K562 (cell line): ENCODE measurements around the gene GPC3. TPM values are rescaled to one million over a fixed set of nuclear protein-coding genes. Genes with fewer than 3 reads are reported as not detected.

ENCODE experiments used
- ATAC-seq: fragments of 200-7000 bp; cut with Tn5 transposase; 3 replicates; pipeline ENCODE4 v1.9.1; 2020; ENCODE audit warnings: moderate library complexity
- BruUV-seq: library from RNA; stranded (reverse); fragments of 400-500 nt; replicated peaks from 2 replicates; lab custom pipeline; 2021; lab: Mats Ljungman, UMichigan
- CTCF ChIA-PET: fragments of 300-600 bp; formaldehyde crosslinking; extraction: SDS; loops from one replicate; lab custom pipeline; 2021; ENCODE audit warnings: low intra/inter-chr PET ratio; lab: Yijun Ruan, JAX
- POLR2A ChIA-PET: fragments of 300-600, 350-650 bp; sonication (Branson Sonifier 250); formaldehyde crosslinking; extraction: SDS; loops from one replicate; lab custom pipeline; 2021; ENCODE audit warnings: antibody characterized with exemption, inconsistent platforms; lab: Yijun Ruan, JAX
- DNase-seq, 4 experiments: peaks; one replicate each; pipeline versions ENCODE4 v3.0.0 to v3.0.0-alpha.2; 2011 to 2018; ENCODE audit warnings: low spot score in 3 of 4, mixed read lengths in 3 of 4; ENCODE audit errors: extremely low read depth in 1 of 4
- FAIRE-seq: peaks from 2 replicates; lab custom pipeline; 2011; peaks lifted over from hg19 to GRCh38; lab: Jason Lieb, UNC
- H2AFZ ChIP-seq: 2 replicates; pipeline ENCODE4 v1.6.0; 2011; ENCODE audit warnings: low read depth, low read length, control low read depth, inconsistent platforms
- H3K27ac ChIP-seq: fragments of 200-600 bp; 3 replicates; pipeline ENCODE4 v1.8.0; 2011; ENCODE audit warnings: low read depth, mild to moderate bottlenecking, control low read depth, inconsistent platforms, low read length, moderate library complexity, mixed read lengths; ENCODE audit errors: extremely low read depth
- H3K27me3 ChIP-seq, 2 experiments: fragments of 300-600 bp in 1 of 2; 2 replicates in 1 of 2; 3 replicates in 1 of 2; pipeline versions ENCODE4 v1.6.0 to v1.8.0; 2011; ENCODE audit warnings: inconsistent platforms in 2 of 2, low read length in 2 of 2, mild to moderate bottlenecking in 1 of 2, mixed read lengths in 1 of 2, moderate library complexity in 1 of 2; ENCODE audit not compliant: control insufficient read depth in 2 of 2, insufficient read depth in 2 of 2
- H3K36me3 ChIP-seq: fragments of 300-600 bp; 3 replicates; pipeline ENCODE4 v1.8.0; 2011; ENCODE audit warnings: mild to moderate bottlenecking, low read length, inconsistent platforms; ENCODE audit not compliant: control insufficient read depth, insufficient read depth
- H3K4me1 ChIP-seq, 2 experiments: fragments of 200-600 bp in 1 of 2; replicated peaks in 1 of 2; 2 replicates in 1 of 2; 3 replicates in 1 of 2; pipeline versions ENCODE4 v1.5.1 to v1.8.0; 2011; ENCODE audit warnings: inconsistent platforms in 2 of 2, low read length in 2 of 2, mild to moderate bottlenecking in 1 of 2, mixed read lengths in 1 of 2, moderate library complexity in 1 of 2; ENCODE audit not compliant: control insufficient read depth in 2 of 2, insufficient read depth in 2 of 2
- H3K4me2 ChIP-seq: 2 replicates; pipeline ENCODE4 v1.6.1; 2011; ENCODE audit warnings: low read length, control low read depth, inconsistent platforms, mixed read lengths; ENCODE audit not compliant: insufficient read depth
- H3K4me3 ChIP-seq: fragments of 200-600 bp; sonication (generic), shearing (Covaris generic); 2 replicates; pipeline ENCODE4 v1.5.1; 2016; ENCODE audit warnings: control low read depth, inconsistent platforms
- H3K79me2 ChIP-seq: fragments of 200-600 bp; 3 replicates; pipeline ENCODE4 v1.8.0; 2011; ENCODE audit warnings: low read length, inconsistent platforms; ENCODE audit not compliant: control insufficient read depth, insufficient read depth
- H3K9ac ChIP-seq, 2 experiments: 2 replicates each; pipeline versions ENCODE4 v1.6.0 to v1.6.1; 2011; ENCODE audit warnings: low read depth in 2 of 2, low read length in 2 of 2, control low read depth in 1 of 2, inconsistent platforms in 1 of 2, mild to moderate bottlenecking in 1 of 2, mixed read lengths in 1 of 2; ENCODE audit not compliant: insufficient read depth in 1 of 2
- H3K9me1 ChIP-seq: one replicate; pipeline ENCODE4 v1.6.0; 2011; ENCODE audit warnings: inconsistent platforms, mild to moderate bottlenecking, low read length, moderate library complexity; ENCODE audit not compliant: control insufficient read depth, insufficient read depth
- H3K9me3 ChIP-seq: replicated peaks from 2 replicates; pipeline ENCODE4 v1.5.1; 2011; ENCODE audit warnings: low read depth, low read length, inconsistent platforms; ENCODE audit not compliant: control insufficient read depth, insufficient read depth
- H4K20me1 ChIP-seq: replicated peaks from 2 replicates; pipeline ENCODE4 v1.6.1; 2011; ENCODE audit warnings: low read length, inconsistent platforms, mixed read lengths; ENCODE audit not compliant: control insufficient read depth, insufficient read depth
- ETV6 ChIP-seq, 3 experiments: fragments of 150-350 bp in 1 of 3; sonication (generic) in 1 of 3; formaldehyde crosslinking in 1 of 3; IDR thresholded peaks; 2 replicates each; pipeline versions ENCODE4 v1.6.1 to v1.8.0; 2014 to 2022; ENCODE audit warnings: borderline replicate concordance in 2 of 3, low read depth in 2 of 3, antibody characterized with exemption in 1 of 3, low read length in 1 of 3, mild to moderate bottlenecking in 1 of 3, missing genetic modification reagents in 1 of 3
- PCBP1 ChIP-seq: fragments of 200-400 bp; formaldehyde crosslinking; IDR thresholded peaks from 2 replicates; pipeline ENCODE4 v1.6.1; 2018; ENCODE audit warnings: mild to moderate bottlenecking, low read depth, low read length; ENCODE audit not compliant: poor library complexity, severe bottlenecking
- RBM25 ChIP-seq: fragments of 200-400 bp; formaldehyde crosslinking; IDR thresholded peaks from 2 replicates; pipeline ENCODE4 v1.6.1; 2018; ENCODE audit warnings: low read length, low read depth, moderate library complexity; ENCODE audit not compliant: severe bottlenecking
- SRSF7 ChIP-seq: fragments of 200-400 bp; formaldehyde crosslinking; optimal IDR thresholded peaks from 2 replicates; pipeline ENCODE3; 2017; ENCODE audit warnings: mild to moderate bottlenecking, low read depth, low read length
- TRIM24 ChIP-seq, 2 experiments: fragments of 450-650 bp; IDR thresholded peaks; 2 replicates each; pipeline ENCODE4 v1.6.1; 2016
- ZNF318 ChIP-seq, 2 experiments: fragments of 450-650 bp; IDR thresholded peaks; 2 replicates each; pipeline ENCODE4 v1.6.1; 2016; ENCODE audit warnings: mild to moderate bottlenecking in 2 of 2, borderline replicate concordance in 1 of 2, low read depth in 1 of 2, moderate library complexity in 1 of 2
- ZNF384 ChIP-seq: IDR thresholded peaks from 2 replicates; pipeline ENCODE4 v1.6.1; 2012; ENCODE audit warnings: low read depth, low read length, improper control_type of control experiment
- WGBS: fragments of 100-300 bp; shearing (Covaris generic); methylation state at CpG from one replicate; pipeline ENCODE4 v1.1.6; 2016; ENCODE audit warnings: low coverage, mixed read lengths; ENCODE audit not compliant: insufficient coverage; ENCODE audit errors: missing lambda C conversion rate; 5-methylcytosine and 5-hydroxymethylcytosine counted together
- in situ Hi-C: fragments of 300-500 bp; cut with MboI; formaldehyde crosslinking; loops from 4 replicates; pipeline ENCODE4 v1.15.0; 2018; ENCODE audit warnings: inconsistent platforms, mixed read lengths
- intact Hi-C: fragments of 100-400 bp; cut with micrococcal nuclease; formaldehyde crosslinking; loops from 2 replicates; pipeline ENCODE4 v1.14.2; 2022
- polyA plus RNA-seq, 8 experiments: library from polyadenylated mRNA; depleted of rRNA in 4 of 8; stranded (reverse) in 5 of 8; unstranded in 3 of 8; fragments of >200 nt; fragmentation: Nextera tagmentation in 2 of 8; fragmentation: Illumina TruSeq in 1 of 8; extraction: Ambion mirVana in 2 of 8; extraction: Trizol in 1 of 8; gene quantifications; 2 replicates each; pipeline versions ENCODE4 v1.2.1 to v1.2.3, GENCODE V29; 2011 to 2014; ENCODE audit warnings: inconsistent platforms in 1 of 8, missing spikeins in 1 of 8
- total RNA-seq, 7 experiments: library from RNA; depleted of rRNA in 6 of 7; stranded (reverse); fragments of >200 nt in 6 of 7; fragmentation: Illumina TruSeq in 2 of 7; extraction: Trizol in 2 of 7; gene quantifications; 2 replicates each; pipeline versions ENCODE4 v1.2.1 to v1.2.3, GENCODE V29; 2011 to 2021; ENCODE audit warnings: low replicate concordance in 1 of 7
- TF ChIP-seq, protein P1 (sequence below): fragments of 250-450 bp; sonication (Bioruptor Pico); IDR thresholded peaks from 2 replicates; pipeline ENCODE4 v1.8.0; 2021; ENCODE audit warnings: mild to moderate bottlenecking, moderate library complexity

Gene GPC3
- total and polyA plus RNA-seq, 9 of the 15 experiments (the other 6 are each of a cell fraction or from before 2014, with no cell fraction given): 0.42 TPM; not detected in 8

- no peak for DNase-seq
- no TSS peak for BruUV-seq
- Histone ChIP-seq H3K4me3 (no peak overlapping the region), H3K4me1 (no peaks in the 10 kb centered on the region), H3K36me3 (no peaks in the 10 kb centered on the region), H4K20me1 (no peaks in the 10 kb centered on the region), H2AFZ (no peak overlapping the region), H3K9me3 (no peaks in the 10 kb centered on the region), H3K27ac (no peak overlapping the region), H3K4me2 (no peak overlapping the region), H3K79me2 (no peaks in the 10 kb centered on the region)
- ATAC-seq: no peak
- intact Hi-C loops (no loop called here), in situ Hi-C loops (no loop called here)
- FAIRE-seq: no peak
- WGBS: 0% methylated on average over 5 of the region's 5 CpGs
- POLR2A ChIA-PET: no interaction called here
- TF ChIP-seq PCBP1: no peak
- TF ChIP-seq RBM25: peak; percentile 46
- TF ChIP-seq ZNF318 (IDR thresholded peaks at IDR 0.05; ENCODE audit: borderline replicate concordance in 1 of 2, low read depth in 1 of 2): no peak
- no peak for TF ChIP-seq TRIM24 (IDR thresholded peaks at IDR 0.05)
- TF ChIP-seq ETV6 (IDR thresholded peaks at IDR 0.05; ENCODE audit: borderline replicate concordance in 1 of 2, low read depth in 2 of 2, low read length in 1 of 2): no peak
- no peak for TF ChIP-seq ETV6 (CRISPR knock-in tag; IDR thresholded peaks at IDR 0.05; ENCODE audit: borderline replicate concordance)
- no peak for TF ChIP-seq SRSF7
- TF ChIP-seq, protein P1, sequence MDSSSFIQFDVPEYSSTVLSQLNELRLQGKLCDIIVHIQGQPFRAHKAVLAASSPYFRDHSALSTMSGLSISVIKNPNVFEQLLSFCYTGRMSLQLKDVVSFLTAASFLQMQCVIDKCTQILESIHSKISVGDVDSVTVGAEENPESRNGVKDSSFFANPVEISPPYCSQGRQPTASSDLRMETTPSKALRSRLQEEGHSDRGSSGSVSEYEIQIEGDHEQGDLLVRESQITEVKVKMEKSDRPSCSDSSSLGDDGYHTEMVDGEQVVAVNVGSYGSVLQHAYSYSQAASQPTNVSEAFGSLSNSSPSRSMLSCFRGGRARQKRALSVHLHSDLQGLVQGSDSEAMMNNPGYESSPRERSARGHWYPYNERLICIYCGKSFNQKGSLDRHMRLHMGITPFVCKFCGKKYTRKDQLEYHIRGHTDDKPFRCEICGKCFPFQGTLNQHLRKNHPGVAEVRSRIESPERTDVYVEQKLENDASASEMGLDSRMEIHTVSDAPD: no peak
- no peak for TF ChIP-seq ZNF384
- TF ChIP-seq, all 486 proteins: peak for 1
- CTCF ChIA-PET: no interaction called here
- H3K9me1 ChIP-seq: no peaks in the 10 kb centered on the region
- H3K27me3 ChIP-seq: no peaks in the 10 kb centered on the region
- no peak overlapping the region for H3K9ac ChIP-seq
These were observed 17.3 kb downstream of the GPC3 start for GRCh38 chrX:133968109-133968508.
